ENCODE data around the gene MEIS2. TPM values are rescaled to one million over a fixed set of nuclear protein-coding genes. Genes with fewer than 3 reads are reported as not detected.

MEIS2 gene
- total and polyA plus RNA-seq, 4 donors = 40.1 to 119 (median 72.0) TPM

- 4% methylated on average over 20 of the region's 27 CpGs for WGBS (ENCODE audit: insufficient coverage)
Measured at GRCh38 chr15:36883713-36884517, 216.4 kb downstream of the MEIS2 start.

DNA sequence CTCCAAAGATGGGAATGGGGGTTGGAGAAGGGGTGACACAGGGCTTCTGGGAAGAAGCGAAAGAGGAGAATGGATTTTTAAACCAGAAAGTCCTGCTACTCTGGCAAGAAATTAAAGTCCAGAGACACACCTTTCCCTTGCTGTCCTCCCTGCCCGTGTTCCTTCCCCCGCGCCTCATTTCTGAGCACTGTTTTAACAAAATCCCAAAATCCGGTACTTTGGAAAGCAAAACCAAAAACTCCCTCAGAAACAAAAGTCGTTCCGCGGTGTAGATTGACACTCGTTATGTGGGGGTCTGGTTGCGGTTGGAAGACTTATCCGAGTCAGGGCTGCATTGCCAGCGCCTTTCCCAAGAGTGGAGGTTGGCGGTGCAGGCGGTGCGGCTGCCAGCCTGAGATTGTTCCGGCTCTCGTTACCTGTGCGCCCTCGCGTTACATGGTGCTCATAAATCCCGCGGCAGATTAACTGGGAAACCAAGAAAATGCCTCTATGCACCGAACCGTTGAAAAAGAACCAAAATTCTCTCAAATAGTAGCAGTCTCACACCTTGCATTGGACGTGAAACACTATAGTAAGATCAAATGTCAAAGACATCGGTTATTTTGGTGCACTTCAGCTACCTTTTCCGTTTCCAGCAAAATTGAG, 217.7 kb downstream of the MEIS2 start:
- DNase-seq (ENCODE audit: low read depth in 4 of 6, low spot score in 6 of 6) = peak in 2 of 6 donors; percentile 65 to 69
- Histone ChIP-seq H3K9me3 (ENCODE audit: control insufficient read depth, insufficient read depth, low read length) (no peaks in the 10 kb centered on the region), H3K4me1 (ENCODE audit: control insufficient read depth, insufficient read depth, low read length) (peaks cover 28% of the 10 kb centered on the region), H3K4me3 (ENCODE audit: low read depth, low read length) (no peak overlapping the region), H3K27ac (ENCODE audit: low read depth, low read length) (no peak overlapping the region), H3K36me3 (ENCODE audit: control insufficient read depth, insufficient read depth, low read length) (peaks cover 13% of the 10 kb centered on the region), H3K27me3 (ENCODE audit: control insufficient read depth, insufficient read depth, low read length) (peaks cover 96% of the 10 kb centered on the region)
- WGBS (ENCODE audit: insufficient coverage) = 25% methylated on average over 23 of the region's 27 CpGs

More at GRCh38 chr15:36883713-36884517, 216.4 kb downstream of the MEIS2 start:
- peaks cover 100% of the 10 kb centered on the region for H3K27me3 ChIP-seq (ENCODE audit: control insufficient read depth, insufficient read depth, low read length)
- peak overlapping the region; percentile 81 for H3K27ac ChIP-seq (ENCODE audit: low read depth, low read length)
- H3K36me3 ChIP-seq (ENCODE audit: control insufficient read depth, insufficient read depth, low read length) = peaks cover 5% of the 10 kb centered on the region
- peak; percentile 78 to 98 (median 93) for DNase-seq (ENCODE audit: low read depth in 4 of 6, low spot score in 6 of 6)
- H3K4me3 ChIP-seq (ENCODE audit: low read depth, low read length) = peak overlapping the region; percentile 41
- peaks cover 32% of the 10 kb centered on the region for H3K4me1 ChIP-seq (ENCODE audit: control insufficient read depth, insufficient read depth, low read length)
- no peaks in the 10 kb centered on the region for H3K9me3 ChIP-seq (ENCODE audit: control insufficient read depth, insufficient read depth, low read length)

DNA sequence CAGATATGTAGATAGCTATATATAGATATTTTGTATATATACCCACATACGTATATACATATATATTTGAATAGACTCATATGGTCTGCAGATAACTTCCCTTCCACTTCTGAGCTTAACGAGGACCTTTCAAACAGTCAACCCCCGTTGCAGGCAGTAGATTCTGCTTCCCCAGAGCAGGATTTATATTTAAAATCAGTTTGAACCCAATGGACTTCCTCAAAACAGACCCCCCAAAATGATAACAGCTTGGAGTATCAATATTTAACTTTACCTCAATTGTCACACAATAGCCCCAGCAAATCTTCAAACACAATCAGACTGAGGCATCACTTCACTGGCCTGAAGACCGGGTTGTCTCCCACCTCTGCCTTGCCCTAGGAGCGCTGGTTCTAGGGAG, 218.3 kb downstream of the MEIS2 start:
- Histone ChIP-seq H3K4me1 (ENCODE audit: control insufficient read depth, insufficient read depth, low read length) (peaks cover 23% of the 10 kb centered on the region), H3K27ac (ENCODE audit: low read depth, low read length) (no peak overlapping the region), H3K9me3 (ENCODE audit: control insufficient read depth, insufficient read depth, low read length) (no peaks in the 10 kb centered on the region), H3K4me3 (ENCODE audit: low read depth, low read length) (no peak overlapping the region), H3K36me3 (ENCODE audit: control insufficient read depth, insufficient read depth, low read length) (peaks cover 13% of the 10 kb centered on the region), H3K27me3 (ENCODE audit: control insufficient read depth, insufficient read depth, low read length) (peaks cover 95% of the 10 kb centered on the region)
- peak in 1 of 6 donors; percentile 32 for DNase-seq (ENCODE audit: low read depth in 4 of 6, low spot score in 6 of 6)
- WGBS (ENCODE audit: insufficient coverage) = 75% methylated on average over 2 of the region's 5 CpGs

- H3K27me3 ChIP-seq (ENCODE audit: control insufficient read depth, insufficient read depth, low read length) = peaks cover 89% of the 10 kb centered on the region
- H3K4me3 ChIP-seq (ENCODE audit: low read depth, low read length) = no peak overlapping the region
- H3K27ac ChIP-seq (ENCODE audit: low read depth, low read length) = no peak overlapping the region
- peaks cover 13% of the 10 kb centered on the region for H3K36me3 ChIP-seq (ENCODE audit: control insufficient read depth, insufficient read depth, low read length)
- H3K4me1 ChIP-seq (ENCODE audit: control insufficient read depth, insufficient read depth, low read length) = peaks cover 23% of the 10 kb centered on the region
- no peaks in the 10 kb centered on the region for H3K9me3 ChIP-seq (ENCODE audit: control insufficient read depth, insufficient read depth, low read length)
- DNase-seq (ENCODE audit: low read depth in 4 of 6, low spot score in 6 of 6) = no peak
- WGBS (ENCODE audit: insufficient coverage) = no CpG with 5 or more reads among the region's 2 CpGs
Measured at GRCh38 chr15:36881516-36881915, 218.8 kb downstream of the MEIS2 start.

DNA sequence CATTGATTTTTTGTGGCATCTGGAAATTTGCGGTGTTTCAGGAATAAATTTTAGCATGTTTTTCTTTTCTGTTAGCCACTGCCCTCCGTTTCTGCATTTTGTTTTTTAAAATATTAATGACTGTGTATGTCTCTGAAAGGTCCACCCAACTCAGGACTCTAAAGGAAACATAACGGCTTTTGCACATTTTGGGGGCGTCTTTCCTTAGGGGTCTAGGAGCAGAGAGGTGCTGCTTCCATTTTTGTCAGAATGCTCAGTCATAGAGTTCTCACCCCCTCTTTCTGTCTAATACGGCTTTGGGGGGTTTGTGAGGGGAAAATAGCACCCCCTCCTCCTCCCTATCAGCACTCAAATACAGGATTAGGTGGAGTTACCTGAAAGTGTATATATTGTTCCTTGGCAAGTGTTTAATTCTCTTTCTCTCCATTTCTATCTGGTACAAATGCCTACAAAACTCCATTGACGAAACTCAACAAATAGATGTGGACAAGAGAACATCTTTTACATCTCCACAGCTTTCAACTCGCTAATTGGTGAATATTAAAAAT, 219.4 kb downstream of the MEIS2 start:
- peaks cover 13% of the 10 kb centered on the region for H3K36me3 ChIP-seq (ENCODE audit: control insufficient read depth, insufficient read depth, low read length)
- H3K27ac ChIP-seq (ENCODE audit: low read depth, low read length) = no peak overlapping the region
- H3K4me1 ChIP-seq (ENCODE audit: control insufficient read depth, insufficient read depth, low read length) = peaks cover 23% of the 10 kb centered on the region
- no CpG with 5 or more reads among the region's 7 CpGs for WGBS (ENCODE audit: insufficient coverage)
- peaks cover 87% of the 10 kb centered on the region for H3K27me3 ChIP-seq (ENCODE audit: control insufficient read depth, insufficient read depth, low read length)
- H3K9me3 ChIP-seq (ENCODE audit: control insufficient read depth, insufficient read depth, low read length) = no peaks in the 10 kb centered on the region
- peak in 1 of 6 donors; percentile 20 for DNase-seq (ENCODE audit: low read depth in 4 of 6, low spot score in 6 of 6)
- no peak overlapping the region for H3K4me3 ChIP-seq (ENCODE audit: low read depth, low read length)

DNA sequence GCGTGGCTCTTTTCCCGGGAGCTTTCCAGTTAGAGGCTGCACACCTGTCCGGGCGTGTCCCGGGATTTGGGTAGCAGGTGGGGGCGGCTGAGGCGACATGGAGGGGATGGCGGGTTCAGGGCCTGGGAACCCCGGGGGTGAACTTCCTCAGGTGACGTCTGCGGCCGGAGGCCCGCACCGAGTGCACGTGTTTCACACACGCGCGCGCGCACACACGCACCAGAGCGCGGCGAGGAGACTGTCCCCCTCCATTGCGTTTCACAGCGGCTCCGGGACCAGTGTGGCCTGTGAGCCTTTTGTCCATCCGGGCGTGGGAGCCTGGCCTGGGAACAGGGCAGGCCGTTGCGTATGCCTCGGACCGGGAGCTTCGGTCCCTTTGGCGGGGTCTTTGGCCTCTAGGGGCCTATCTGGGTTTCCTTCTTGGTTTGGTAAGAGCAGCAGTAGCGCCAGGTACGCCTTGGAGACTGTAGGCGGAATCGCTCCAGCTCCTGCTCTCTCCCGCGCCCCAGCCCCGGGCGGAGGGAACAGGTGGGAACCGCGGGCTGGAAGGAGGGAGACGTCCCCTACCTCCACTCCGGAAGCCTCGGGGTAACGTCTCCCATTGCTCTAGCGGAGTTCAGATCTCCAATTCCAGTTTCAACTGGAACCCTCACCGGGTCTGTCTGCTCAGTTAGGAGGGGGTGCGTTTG, 220.0 kb downstream of the MEIS2 start:
- no peaks in the 10 kb centered on the region for H3K9me3 ChIP-seq (ENCODE audit: control insufficient read depth, insufficient read depth, low read length)
- peaks cover 23% of the 10 kb centered on the region for H3K4me1 ChIP-seq (ENCODE audit: control insufficient read depth, insufficient read depth, low read length)
- H3K4me3 ChIP-seq (ENCODE audit: low read depth, low read length) = no peak overlapping the region
- peak in 1 of 6 donors; percentile 73 for DNase-seq (ENCODE audit: low read depth in 4 of 6, low spot score in 6 of 6)
- H3K36me3 ChIP-seq (ENCODE audit: control insufficient read depth, insufficient read depth, low read length) = peaks cover 13% of the 10 kb centered on the region
- no peak overlapping the region for H3K27ac ChIP-seq (ENCODE audit: low read depth, low read length)
- WGBS (ENCODE audit: insufficient coverage) = 30% methylated on average over 44 of the region's 52 CpGs
- peaks cover 84% of the 10 kb centered on the region for H3K27me3 ChIP-seq (ENCODE audit: control insufficient read depth, insufficient read depth, low read length)

- Histone ChIP-seq H3K27ac (ENCODE audit: low read depth, low read length) (no peak overlapping the region), H3K4me1 (ENCODE audit: control insufficient read depth, insufficient read depth, low read length) (peaks cover 23% of the 10 kb centered on the region), H3K9me3 (ENCODE audit: control insufficient read depth, insufficient read depth, low read length) (no peaks in the 10 kb centered on the region), H3K27me3 (ENCODE audit: control insufficient read depth, insufficient read depth, low read length) (peaks cover 77% of the 10 kb centered on the region), H3K36me3 (ENCODE audit: control insufficient read depth, insufficient read depth, low read length) (peaks cover 13% of the 10 kb centered on the region), H3K4me3 (ENCODE audit: low read depth, low read length) (no peak overlapping the region)
- peak in 1 of 6 donors; percentile 50 for DNase-seq (ENCODE audit: low read depth in 4 of 6, low spot score in 6 of 6)
- 42% methylated on average over 10 of the region's 25 CpGs for WGBS (ENCODE audit: insufficient coverage)
Measured at GRCh38 chr15:36879568-36880222, 220.7 kb downstream of the MEIS2 start.

DNA sequence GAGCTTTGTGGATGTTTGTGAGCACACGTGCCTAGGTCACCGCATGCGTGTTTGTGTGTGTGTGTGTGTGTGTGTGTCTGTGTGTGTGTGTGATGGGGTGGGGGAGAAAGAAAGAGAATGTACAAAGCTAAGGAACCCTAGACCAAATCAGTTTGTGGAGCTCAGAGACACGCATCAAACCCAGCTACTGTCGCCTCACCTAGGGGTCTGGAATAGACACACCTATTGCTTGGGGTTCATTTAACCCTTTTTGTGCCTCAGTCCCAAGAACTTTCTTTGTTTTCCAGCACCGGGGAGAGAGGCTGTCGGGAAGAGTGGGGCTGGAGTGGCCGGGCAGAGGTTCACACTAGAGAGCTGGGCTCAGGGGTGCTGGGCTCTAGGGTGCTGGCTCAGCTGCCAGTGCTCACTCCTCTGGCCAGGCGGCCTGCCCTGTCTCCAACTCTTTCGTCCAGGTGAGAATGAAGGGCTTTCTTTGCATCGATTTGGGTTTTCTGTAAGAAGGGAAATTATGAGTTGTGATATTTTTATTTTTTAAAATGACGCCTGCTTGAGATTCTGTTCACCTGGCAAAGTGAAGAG, 221.6 kb downstream of the MEIS2 start:
- Histone ChIP-seq H3K36me3 (ENCODE audit: control insufficient read depth, insufficient read depth, low read length) (peaks cover 13% of the 10 kb centered on the region), H3K4me3 (ENCODE audit: low read depth, low read length) (no peak overlapping the region), H3K27me3 (ENCODE audit: control insufficient read depth, insufficient read depth, low read length) (peaks cover 68% of the 10 kb centered on the region), H3K4me1 (ENCODE audit: control insufficient read depth, insufficient read depth, low read length) (peaks cover 23% of the 10 kb centered on the region), H3K9me3 (ENCODE audit: control insufficient read depth, insufficient read depth, low read length) (no peaks in the 10 kb centered on the region), H3K27ac (ENCODE audit: low read depth, low read length) (no peak overlapping the region)
- 55% methylated on average over 8 of the region's 12 CpGs for WGBS (ENCODE audit: insufficient coverage)
- no peak for DNase-seq (ENCODE audit: low read depth in 4 of 6, low spot score in 6 of 6)
